Liver (tissue), 9 donors: Measurements from ENCODE around the gene DSE. TPM values are rescaled to one million over a fixed set of nuclear protein-coding genes. Genes with fewer than 3 reads are reported as not detected.

Experiments
- DNase-seq: peaks from one replicate; pipeline ENCODE4 v3.0.0-alpha.2; 2017; ENCODE audit warnings: low spot score
- H3K27ac ChIP-seq, 2 donors: one replicate each; pipeline ENCODE4 v1.7.0; 2013; ENCODE audit warnings: inconsistent platforms in 2 of 2, low read length in 2 of 2, control low read depth in 1 of 2, low read depth in 1 of 2, mild to moderate bottlenecking in 1 of 2
- H3K27me3 ChIP-seq, 4 donors: one replicate each; pipeline versions ENCODE4 v1.6.1 to v1.7.0; 2013; ENCODE audit warnings: low read length in 3 of 4, inconsistent platforms in 1 of 4, mild to moderate bottlenecking in 1 of 4, moderate library complexity in 1 of 4; ENCODE audit not compliant: control insufficient read depth in 4 of 4, insufficient read depth in 4 of 4
- H3K36me3 ChIP-seq, 4 donors: one replicate each; pipeline versions ENCODE4 v1.6.1 to v1.7.0; 2013; ENCODE audit warnings: low read length in 3 of 4, mild to moderate bottlenecking in 3 of 4, low read depth in 1 of 4, moderate library complexity in 1 of 4; ENCODE audit not compliant: control insufficient read depth in 4 of 4, insufficient read depth in 3 of 4
- H3K4me1 ChIP-seq, 4 donors: one replicate each; pipeline versions ENCODE4 v1.6.1 to v1.7.0; 2013; ENCODE audit warnings: low read length in 3 of 4, mild to moderate bottlenecking in 3 of 4, moderate library complexity in 1 of 4; ENCODE audit not compliant: control insufficient read depth in 4 of 4, insufficient read depth in 4 of 4
- H3K4me3 ChIP-seq, 3 donors: one replicate each; pipeline versions ENCODE4 v1.6.1 to v1.7.0; 2013; ENCODE audit warnings: low read length in 3 of 3, control low read depth in 1 of 3, low read depth in 1 of 3, mild to moderate bottlenecking in 1 of 3
- H3K9ac ChIP-seq, 2 donors: one replicate each; pipeline ENCODE4 v1.7.0; 2013; ENCODE audit warnings: low read length in 2 of 2, mild to moderate bottlenecking in 2 of 2, moderate library complexity in 2 of 2, control low read depth in 1 of 2, low read depth in 1 of 2
- H3K9me3 ChIP-seq, 4 donors: one replicate each; pipeline versions ENCODE4 v1.6.1 to v1.7.0; 2013; ENCODE audit warnings: low read length in 3 of 4; ENCODE audit not compliant: control insufficient read depth in 4 of 4
- ATF3 ChIP-seq: IDR thresholded peaks from 2 replicates; pipeline ENCODE4 v1.6.1; 2016; ENCODE audit warnings: antibody characterized with exemption
- CTCF ChIP-seq: fragments of 150-350 bp; IDR thresholded peaks from 2 replicates; pipeline ENCODE4 v1.5.1; 2017; ENCODE audit warnings: improper control_type of control experiment, low read depth, low read length; ENCODE audit not compliant: missing input control
- EGR1 ChIP-seq, 2 donors: IDR thresholded peaks; 2 replicates each; pipeline ENCODE4 v1.6.1; 2016 to 2018; ENCODE audit warnings: antibody characterized with exemption in 2 of 2, low read depth in 2 of 2
- FOXA1 ChIP-seq: IDR thresholded peaks from 2 replicates; pipeline ENCODE4 v1.6.1; 2016; ENCODE audit warnings: antibody characterized with exemption
- FOXA2 ChIP-seq: IDR thresholded peaks from 2 replicates; pipeline ENCODE4 v1.6.1; 2016; ENCODE audit warnings: antibody characterized with exemption
- HNF4A ChIP-seq, 2 donors: conservative IDR thresholded peaks; 2 replicates each; pipeline ENCODE4 v1.6.1; 2016; ENCODE audit warnings: antibody characterized with exemption in 2 of 2, mild to moderate bottlenecking in 2 of 2
- HNF4G ChIP-seq: IDR thresholded peaks from 2 replicates; pipeline ENCODE4 v1.6.1; 2016; ENCODE audit warnings: antibody characterized with exemption
- JUND ChIP-seq, 2 donors: IDR thresholded peaks; 2 replicates each; pipeline ENCODE4 v1.6.1; 2016; ENCODE audit warnings: antibody characterized with exemption in 2 of 2
- MAX ChIP-seq: IDR thresholded peaks from 2 replicates; pipeline ENCODE4 v1.6.1; 2016; ENCODE audit warnings: antibody characterized with exemption
- NR2F2 ChIP-seq: IDR thresholded peaks from 2 replicates; pipeline ENCODE4 v1.6.1; 2016; ENCODE audit warnings: antibody characterized with exemption
- RAD21 ChIP-seq, 2 donors: IDR thresholded peaks; 2 replicates each; pipeline ENCODE4 v1.6.1; 2016; ENCODE audit warnings: antibody characterized with exemption in 2 of 2, mild to moderate bottlenecking in 2 of 2
- RXRA ChIP-seq, 2 donors: IDR thresholded peaks; 2 replicates each; pipeline ENCODE4 v1.6.1; 2017 to 2018; ENCODE audit warnings: antibody characterized with exemption in 2 of 2, mild to moderate bottlenecking in 1 of 2
- TAF1 ChIP-seq: conservative IDR thresholded peaks from 2 replicates; pipeline ENCODE4 v1.6.1; 2016; ENCODE audit warnings: antibody characterized with exemption, mild to moderate bottlenecking
- YY1 ChIP-seq: IDR thresholded peaks from 2 replicates; pipeline ENCODE4 v1.6.1; 2016; ENCODE audit warnings: antibody characterized with exemption, mild to moderate bottlenecking
- WGBS: extraction: QIAGEN DNeasy Blood & Tissue Kit; methylation state at CpG from one replicate; pipeline ENCODE4 v1.1.7; 2013; 5-methylcytosine and 5-hydroxymethylcytosine counted together
- polyA plus RNA-seq, 2 donors: library from polyadenylated mRNA; stranded (reverse) in 1 of 2; unstranded in 1 of 2; fragments of 200-250 nt in 1 of 2; fragments of >200 nt in 1 of 2; fragmentation: Nextera tagmentation in 1 of 2; extraction: Ambion mirVana in 1 of 2; gene quantifications; one replicate each; pipeline versions ENCODE4 v1.2.1 to v1.2.3, GENCODE V29; 2013 to 2015
- total RNA-seq, 2 donors: library from RNA; depleted of rRNA; stranded (reverse); fragments of >200 nt; gene quantifications; one replicate each; pipeline ENCODE4 v1.2.3, GENCODE V29; 2014
- TF ChIP-seq, protein P1 (sequence below): IDR thresholded peaks from 2 replicates; pipeline ENCODE4 v1.6.1; 2016; ENCODE audit warnings: antibody characterized with exemption
- TF ChIP-seq, protein P2 (sequence below): IDR thresholded peaks from 2 replicates; pipeline ENCODE4 v1.6.1; 2016; ENCODE audit warnings: antibody characterized with exemption, mild to moderate bottlenecking
- donor health status: healthy.
- donor health status: healthy.
- donor health status: healthy.
- donor health status: healthy.
- donor health status: healthy.

DSE gene
- total and polyA plus RNA-seq, 4 donors, result 5.5 to 22.8 (median 9.6) TPM

GRCh38 chr6:116400328-116400727 lies 29.6 kb downstream of the DSE start:
- H3K9ac ChIP-seq, result no peak overlapping the region
- TF ChIP-seq JUND (IDR thresholded peaks at IDR 0.05) (no peak), RAD21 (IDR thresholded peaks at IDR 0.05) (no peak), CTCF (no peak), RXRA (IDR thresholded peaks at IDR 0.05) (no peak), HNF4G (no peak), YY1 (no peak), FOXA2 (no peak), NR2F2 (no peak), MAX (no peak), TAF1 (no peak), EGR1 (IDR thresholded peaks at IDR 0.05; ENCODE audit: low read depth in 2 of 2) (no peak), FOXA1 (no peak), HNF4A (conservative IDR thresholded peaks at IDR 0.05) (no peak), ATF3 (no peak)
- TF ChIP-seq, protein P1, sequence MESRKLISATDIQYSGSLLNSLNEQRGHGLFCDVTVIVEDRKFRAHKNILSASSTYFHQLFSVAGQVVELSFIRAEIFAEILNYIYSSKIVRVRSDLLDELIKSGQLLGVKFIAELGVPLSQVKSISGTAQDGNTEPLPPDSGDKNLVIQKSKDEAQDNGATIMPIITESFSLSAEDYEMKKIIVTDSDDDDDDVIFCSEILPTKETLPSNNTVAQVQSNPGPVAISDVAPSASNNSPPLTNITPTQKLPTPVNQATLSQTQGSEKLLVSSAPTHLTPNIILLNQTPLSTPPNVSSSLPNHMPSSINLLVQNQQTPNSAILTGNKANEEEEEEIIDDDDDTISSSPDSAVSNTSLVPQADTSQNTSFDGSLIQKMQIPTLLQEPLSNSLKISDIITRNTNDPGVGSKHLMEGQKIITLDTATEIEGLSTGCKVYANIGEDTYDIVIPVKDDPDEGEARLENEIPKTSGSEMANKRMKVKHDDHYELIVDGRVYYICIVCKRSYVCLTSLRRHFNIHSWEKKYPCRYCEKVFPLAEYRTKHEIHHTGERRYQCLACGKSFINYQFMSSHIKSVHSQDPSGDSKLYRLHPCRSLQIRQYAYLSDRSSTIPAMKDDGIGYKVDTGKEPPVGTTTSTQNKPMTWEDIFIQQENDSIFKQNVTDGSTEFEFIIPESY, result no peak
- TF ChIP-seq, protein P2, sequence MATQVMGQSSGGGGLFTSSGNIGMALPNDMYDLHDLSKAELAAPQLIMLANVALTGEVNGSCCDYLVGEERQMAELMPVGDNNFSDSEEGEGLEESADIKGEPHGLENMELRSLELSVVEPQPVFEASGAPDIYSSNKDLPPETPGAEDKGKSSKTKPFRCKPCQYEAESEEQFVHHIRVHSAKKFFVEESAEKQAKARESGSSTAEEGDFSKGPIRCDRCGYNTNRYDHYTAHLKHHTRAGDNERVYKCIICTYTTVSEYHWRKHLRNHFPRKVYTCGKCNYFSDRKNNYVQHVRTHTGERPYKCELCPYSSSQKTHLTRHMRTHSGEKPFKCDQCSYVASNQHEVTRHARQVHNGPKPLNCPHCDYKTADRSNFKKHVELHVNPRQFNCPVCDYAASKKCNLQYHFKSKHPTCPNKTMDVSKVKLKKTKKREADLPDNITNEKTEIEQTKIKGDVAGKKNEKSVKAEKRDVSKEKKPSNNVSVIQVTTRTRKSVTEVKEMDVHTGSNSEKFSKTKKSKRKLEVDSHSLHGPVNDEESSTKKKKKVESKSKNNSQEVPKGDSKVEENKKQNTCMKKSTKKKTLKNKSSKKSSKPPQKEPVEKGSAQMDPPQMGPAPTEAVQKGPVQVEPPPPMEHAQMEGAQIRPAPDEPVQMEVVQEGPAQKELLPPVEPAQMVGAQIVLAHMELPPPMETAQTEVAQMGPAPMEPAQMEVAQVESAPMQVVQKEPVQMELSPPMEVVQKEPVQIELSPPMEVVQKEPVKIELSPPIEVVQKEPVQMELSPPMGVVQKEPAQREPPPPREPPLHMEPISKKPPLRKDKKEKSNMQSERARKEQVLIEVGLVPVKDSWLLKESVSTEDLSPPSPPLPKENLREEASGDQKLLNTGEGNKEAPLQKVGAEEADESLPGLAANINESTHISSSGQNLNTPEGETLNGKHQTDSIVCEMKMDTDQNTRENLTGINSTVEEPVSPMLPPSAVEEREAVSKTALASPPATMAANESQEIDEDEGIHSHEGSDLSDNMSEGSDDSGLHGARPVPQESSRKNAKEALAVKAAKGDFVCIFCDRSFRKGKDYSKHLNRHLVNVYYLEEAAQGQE, result no peak
- no peaks in the 10 kb centered on the region for H3K9me3 ChIP-seq
- no peak overlapping the region for H3K27ac ChIP-seq
- H3K4me1 ChIP-seq, result no peaks in the 10 kb centered on the region
- H3K4me3 ChIP-seq, result no peak overlapping the region
- no peaks in the 10 kb centered on the region for H3K27me3 ChIP-seq
- no peaks in the 10 kb centered on the region for H3K36me3 ChIP-seq
- no peak for DNase-seq
- WGBS, result 68% methylated on average over 1 of the region's 1 CpG
